K562 (cell line): Measurements from ENCODE around the gene APBA2.

Experiments used
- BHLHE40 ChIP-seq: IDR thresholded peaks from 2 replicates; pipeline ENCODE4 v1.6.1; 2011; ENCODE audit warnings: low read length, improper control_type of control experiment
- CEBPB ChIP-seq: fragments of 450-650 bp; IDR thresholded peaks from 2 replicates; pipeline ENCODE4 v1.6.1; 2016; ENCODE audit warnings: missing genetic modification characterization, missing compliant biosample characterization
- CREB1 ChIP-seq, 2 experiments: sonication (generic) in 1 of 2; formaldehyde crosslinking in 1 of 2; IDR thresholded peaks; 2 replicates each; pipeline versions ENCODE4 v1.6.1 to v1.8.0; 2012 to 2022; ENCODE audit warnings: inconsistent platforms in 1 of 2, mild to moderate bottlenecking in 1 of 2, missing genetic modification reagents in 1 of 2, moderate library complexity in 1 of 2
- ERF ChIP-seq: fragments of 450-650 bp; formaldehyde crosslinking; IDR thresholded peaks from 2 replicates; pipeline ENCODE4 v1.4.0; 2020; ENCODE audit warnings: mild to moderate bottlenecking, mixed read lengths
- MITF ChIP-seq: IDR thresholded peaks from 2 replicates; pipeline ENCODE4 v1.6.1; 2014; ENCODE audit warnings: antibody characterized with exemption
- USF2 ChIP-seq: sonication (generic); formaldehyde crosslinking; IDR thresholded peaks from 2 replicates; pipeline ENCODE4 v1.5.0; 2020; ENCODE audit warnings: missing genetic modification reagents
- ZBTB1 ChIP-seq: sonication (generic); formaldehyde crosslinking; IDR thresholded peaks from 2 replicates; pipeline ENCODE4 v1.8.1; 2023; ENCODE audit warnings: missing genetic modification reagents, low read depth, mild to moderate bottlenecking, borderline replicate concordance
- TF ChIP-seq, protein P1 (sequence below), 3 experiments: IDR thresholded peaks in 2 of 3; conservative IDR thresholded peaks in 1 of 3; 2 replicates each; pipeline ENCODE4 v1.5.1; 2011 to 2012; ENCODE audit warnings: low read length in 3 of 3, mild to moderate bottlenecking in 3 of 3, control low read depth in 2 of 3, improper control_type of control experiment in 1 of 3, inconsistent platforms in 1 of 3, low read depth in 1 of 3, mixed read lengths in 1 of 3, moderate library complexity in 1 of 3; ENCODE audit not compliant: insufficient read depth in 2 of 3

GRCh38 chr15:29107971-29108645 is 222.3 kb downstream of the APBA2 start:
- TF ChIP-seq MITF (no peak), ZBTB1 (CRISPR knock-in tag) (no peak), ERF (CRISPR knock-in tag) (no peak), USF2 (CRISPR knock-in tag) (no peak), BHLHE40 (no peak), CREB1 (IDR thresholded peaks at IDR 0.05) (no peak), CREB1 (CRISPR knock-in tag; IDR thresholded peaks at IDR 0.05) (no peak), CEBPB (tag) (no peak)
- TF ChIP-seq, protein P1, sequence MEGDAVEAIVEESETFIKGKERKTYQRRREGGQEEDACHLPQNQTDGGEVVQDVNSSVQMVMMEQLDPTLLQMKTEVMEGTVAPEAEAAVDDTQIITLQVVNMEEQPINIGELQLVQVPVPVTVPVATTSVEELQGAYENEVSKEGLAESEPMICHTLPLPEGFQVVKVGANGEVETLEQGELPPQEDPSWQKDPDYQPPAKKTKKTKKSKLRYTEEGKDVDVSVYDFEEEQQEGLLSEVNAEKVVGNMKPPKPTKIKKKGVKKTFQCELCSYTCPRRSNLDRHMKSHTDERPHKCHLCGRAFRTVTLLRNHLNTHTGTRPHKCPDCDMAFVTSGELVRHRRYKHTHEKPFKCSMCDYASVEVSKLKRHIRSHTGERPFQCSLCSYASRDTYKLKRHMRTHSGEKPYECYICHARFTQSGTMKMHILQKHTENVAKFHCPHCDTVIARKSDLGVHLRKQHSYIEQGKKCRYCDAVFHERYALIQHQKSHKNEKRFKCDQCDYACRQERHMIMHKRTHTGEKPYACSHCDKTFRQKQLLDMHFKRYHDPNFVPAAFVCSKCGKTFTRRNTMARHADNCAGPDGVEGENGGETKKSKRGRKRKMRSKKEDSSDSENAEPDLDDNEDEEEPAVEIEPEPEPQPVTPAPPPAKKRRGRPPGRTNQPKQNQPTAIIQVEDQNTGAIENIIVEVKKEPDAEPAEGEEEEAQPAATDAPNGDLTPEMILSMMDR (IDR thresholded peaks at IDR 0.05 in 2 of 3, conservative IDR thresholded peaks at IDR 0.05 in 1 of 3; ENCODE audit: insufficient read depth in 2 of 3, low read depth in 1 of 3, low read length in 3 of 3), result no peak
